Skin epidermis (tissue), 12 donors: Measurements from ENCODE around the gene RPL41.

ENCODE experiments used
- H3K27ac ChIP-seq, 21 experiments: fragments of 200-600 bp; sonication (generic) in 11 of 21; one replicate each; pipeline ENCODE4 v1.5.0; 2020; ENCODE audit warnings: mild to moderate bottlenecking in 3 of 21, inconsistent platforms in 2 of 21, moderate library complexity in 2 of 21
- H3K4me3 ChIP-seq, 7 experiments: fragments of 200-600 bp; sonication (generic) in 2 of 7; one replicate each; pipeline ENCODE4 v1.5.0; 2020; ENCODE audit warnings: inconsistent platforms in 2 of 7, mild to moderate bottlenecking in 2 of 7, moderate library complexity in 1 of 7

Gene RPL41

GRCh38 chr12:56146492-56147460 lies 30.3 kb downstream of the RPL41 start:
- peak overlapping the region in 2 of 21 experiments; percentile 4 to 11 for H3K27ac ChIP-seq
- no peak overlapping the region for H3K4me3 ChIP-seq

GRCh38 chr12:56150563-56150962 lies 34.1 kb downstream of the RPL41 start:
- H3K27ac ChIP-seq = peak overlapping the region in 1 of 21 experiments; percentile 14
- H3K4me3 ChIP-seq = no peak overlapping the region

- peak overlapping the region; percentile 40 to 64 (median 53) for H3K4me3 ChIP-seq
- peak overlapping the region; percentile 66 to 97 (median 93) for H3K27ac ChIP-seq
Measured at GRCh38 chr12:56151672-56152131, 35.3 kb downstream of the RPL41 start.

- Histone ChIP-seq H3K4me3 (peak within 1 kb of the TSS; percentile 40 to 64 (median 53)), H3K27ac (peak within 1 kb of the TSS; percentile 66 to 97 (median 93))
Measured at GRCh38 chr12:56152132-56152755, 35.8 kb downstream of the RPL41 start, which contains the start of gene MYL6B. TSS of gene MYL6B (plus strand) at chr12:56152587. CDS start at chr12:56153919, 1,332 bp downstream.

- H3K4me3 ChIP-seq = peak overlapping the region; percentile 40 to 64 (median 53)
- peak overlapping the region in 19 of 21 experiments; percentile 68 to 97 (median 93) for H3K27ac ChIP-seq
Measured at GRCh38 chr12:56152756-56153677, 36.6 kb downstream of the RPL41 start.

- Histone ChIP-seq H3K4me3 (no peak overlapping the region), H3K27ac (peak overlapping the region in 3 of 21 experiments; percentile 15 to 90 (median 25))
Measured at GRCh38 chr12:56153678-56154065, 37.2 kb downstream of the RPL41 start.

- H3K27ac ChIP-seq = peak overlapping the region in 1 of 21 experiments; percentile 25
- no peak overlapping the region for H3K4me3 ChIP-seq
Measured at GRCh38 chr12:56154246-56154771, 37.9 kb downstream of the RPL41 start.

GRCh38 chr12:56154818-56155217 lies 38.4 kb downstream of the RPL41 start:
- Histone ChIP-seq H3K4me3 (no peak overlapping the region), H3K27ac (no peak overlapping the region)

GRCh38 chr12:56155256-56155845 lies 38.9 kb downstream of the RPL41 start:
- Histone ChIP-seq H3K4me3 (no peak overlapping the region), H3K27ac (no peak overlapping the region)

GRCh38 chr12:56156464-56157200 lies 40.2 kb downstream of the RPL41 start:
- peak overlapping the region; percentile 64 to 79 (median 76) for H3K4me3 ChIP-seq

GRCh38 chr12:56157201-56158028 lies 41.0 kb downstream of the RPL41 start:
- Histone ChIP-seq H3K4me3 (peak overlapping the region; percentile 64 to 79 (median 76)), H3K27ac (peak overlapping the region in 20 of 21 experiments; percentile 94 to 99 (median 97))

More at GRCh38 chr12:56156464-56157200, 40.2 kb downstream of the RPL41 start:
- H3K27ac ChIP-seq = peak overlapping the region in 20 of 21 experiments; percentile 94 to 99 (median 97)

GRCh38 chr12:56158029-56158925 lies 41.8 kb downstream of the RPL41 start, which contains the start of gene MYL6:
TSS of gene MYL6 (plus strand) at chr12:56158359. CDS start at chr12:56158402, 43 bp downstream.
- peak within 1 kb of the TSS; percentile 82 to 99 (median 97) for H3K27ac ChIP-seq
- H3K4me3 ChIP-seq = peak within 1 kb of the TSS; percentile 64 to 79 (median 76)

GRCh38 chr12:56158926-56159461 lies 42.6 kb downstream of the RPL41 start:
- peak overlapping the region; percentile 82 to 99 (median 97) for H3K27ac ChIP-seq
- H3K4me3 ChIP-seq = peak overlapping the region; percentile 64 to 79 (median 76)

- peak overlapping the region; percentile 64 to 79 (median 76) for H3K4me3 ChIP-seq
- peak overlapping the region in 20 of 21 experiments; percentile 94 to 99 (median 97) for H3K27ac ChIP-seq
Measured at GRCh38 chr12:56159482-56160192, 43.2 kb downstream of the RPL41 start.
